B cell (primary cell): Measurements from ENCODE around the gene PNKD. TPM values are rescaled to one million over a fixed set of nuclear protein-coding genes. Genes with fewer than 3 reads are reported as not detected.

Experiments used
- ATAC-seq: fragments of 200-7000 bp; cut with Tn5 transposase; one replicate; pipeline ENCODE4 v1.10.0; 2021; ENCODE audit warnings: low read depth, mild to moderate bottlenecking, moderate number of reproducible peaks, moderate library complexity
- CTCF ChIA-PET: fragments of 350-600 bp; sonication (Branson Sonifier 250); formaldehyde crosslinking; loops from one replicate; lab custom pipeline; 2021; ENCODE audit warnings: antibody characterized with exemption, inconsistent platforms; lab: Charles Lee
- POLR2A ChIA-PET: fragments of 350-600 bp; sonication (Branson Sonifier 250); formaldehyde crosslinking; loops from one replicate; lab custom pipeline; 2021; ENCODE audit warnings: antibody characterized with exemption; lab: Charles Lee
- DNase-seq: peaks from one replicate; pipeline ENCODE4 v3.0.0; 2013
- H2AFZ ChIP-seq: 2 replicates; pipeline ENCODE4 v1.6.1; 2012; ENCODE audit warnings: mild to moderate bottlenecking, low read depth, low read length; ENCODE audit not compliant: insufficient read depth, poor library complexity, severe bottlenecking
- H3K27ac ChIP-seq, 2 donors: 1 replicate in 1 of 2; 2 replicates in 1 of 2; pipeline ENCODE4 v1.5.1; 2012 to 2013; ENCODE audit warnings: low read length in 2 of 2, mild to moderate bottlenecking in 2 of 2, moderate library complexity in 1 of 2
- H3K27me3 ChIP-seq, 4 experiments: fragments of 200-600 bp in 1 of 4; sonication (generic) in 1 of 4; replicated peaks in 1 of 4; 1 replicate in 2 of 4; 2 replicates in 2 of 4; pipeline versions ENCODE4 v1.6.1 to v1.7.0; 2013 to 2016; ENCODE audit warnings: low read length in 3 of 4, mild to moderate bottlenecking in 2 of 4, mixed read lengths in 1 of 4, moderate library complexity in 1 of 4; ENCODE audit not compliant: insufficient read depth in 4 of 4, control insufficient read depth in 3 of 4; ENCODE audit errors: control extremely low read depth in 1 of 4
- H3K36me3 ChIP-seq, 2 experiments: replicated peaks in 1 of 2; 1 replicate in 1 of 2; 2 replicates in 1 of 2; pipeline versions ENCODE4 v1.6.1 to v1.7.1; 2013; ENCODE audit warnings: low read length in 1 of 2; ENCODE audit not compliant: insufficient read depth in 2 of 2, control insufficient read depth in 1 of 2; ENCODE audit errors: control extremely low read depth in 1 of 2, extremely low read depth in 1 of 2
- H3K4me1 ChIP-seq, 2 donors: fragments of 200-600 bp in 1 of 2; sonication (generic) in 1 of 2; 1 replicate in 1 of 2; 2 replicates in 1 of 2; pipeline versions ENCODE4 v1.5.1 to v1.6.1; 2013 to 2017; ENCODE audit warnings: low read length in 2 of 2; ENCODE audit not compliant: control insufficient read depth in 2 of 2, insufficient read depth in 2 of 2
- H3K4me2 ChIP-seq: replicated peaks from 2 replicates; pipeline ENCODE3; 2012; ENCODE audit warnings: mild to moderate bottlenecking, low read depth, low read length; ENCODE audit not compliant: poor library complexity, severe bottlenecking
- H3K4me3 ChIP-seq, 5 experiments: fragments of 200-600 bp in 1 of 5; sonication (generic) in 1 of 5; 1 replicate in 3 of 5; 2 replicates in 2 of 5; pipeline versions ENCODE4 v1.5.1 to v1.7.0; 2011 to 2016; ENCODE audit warnings: low read length in 4 of 5, mild to moderate bottlenecking in 4 of 5, low read depth in 2 of 5, control low read depth in 1 of 5, moderate library complexity in 1 of 5; ENCODE audit not compliant: insufficient read depth in 1 of 5; ENCODE audit errors: control extremely low read depth in 1 of 5, extremely low read depth in 1 of 5
- H3K79me2 ChIP-seq: fragments of 200-600 bp; sonication (generic); one replicate; pipeline ENCODE4 v1.6.0; 2016; ENCODE audit warnings: low read length; ENCODE audit not compliant: control insufficient read depth, insufficient read depth
- H3K9ac ChIP-seq: fragments of 200-600 bp; sonication (generic); 2 replicates; pipeline ENCODE4 v1.6.1; 2017; ENCODE audit warnings: mild to moderate bottlenecking, low read length, moderate library complexity
- H3K9me3 ChIP-seq, 3 donors: one replicate each; pipeline versions ENCODE4 v1.6.1 to v1.7.1; 2013; ENCODE audit warnings: low read length in 2 of 3; ENCODE audit not compliant: control insufficient read depth in 2 of 3, insufficient read depth in 1 of 3; ENCODE audit errors: control extremely low read depth in 1 of 3
- H4K20me1 ChIP-seq: 2 replicates; pipeline ENCODE4 v1.6.0; 2012; ENCODE audit warnings: mild to moderate bottlenecking, low read length; ENCODE audit not compliant: insufficient read depth, control insufficient read depth, poor library complexity, severe bottlenecking
- H3K27ac Mint-ChIP-seq: one replicate; pipeline ENCODE4 v1.8.0; 2021; ENCODE audit warnings: mixed read lengths
- H3K27me3 Mint-ChIP-seq: one replicate; pipeline ENCODE4 v1.8.0; 2021; ENCODE audit warnings: mixed read lengths
- H3K4me1 Mint-ChIP-seq: one replicate; pipeline ENCODE4 v1.8.0; 2021; ENCODE audit warnings: mixed read lengths
- H3K4me3 Mint-ChIP-seq: one replicate; pipeline ENCODE4 v1.8.0; 2021; ENCODE audit warnings: mixed read lengths
- H3K9me3 Mint-ChIP-seq: one replicate; pipeline ENCODE4 v1.8.0; 2022; ENCODE audit warnings: mixed read lengths; ENCODE audit not compliant: insufficient read depth
- EZH2 ChIP-seq: IDR thresholded peaks from 2 replicates; pipeline ENCODE4 v1.6.1; 2012; ENCODE audit warnings: borderline replicate concordance, low read depth, mild to moderate bottlenecking, moderate library complexity, low read length; ENCODE audit not compliant: insufficient read depth, poor library complexity, severe bottlenecking
- WGBS: methylation state at CpG from one replicate; pipeline ENCODE4 v1.1.5; 2013; ENCODE audit warnings: missing lambda C conversion rate; ENCODE audit not compliant: insufficient coverage; 5-methylcytosine and 5-hydroxymethylcytosine counted together
- intact Hi-C: fragments of 100-400 bp; cut with micrococcal nuclease; formaldehyde crosslinking; loops from one replicate; pipeline ENCODE4 v1.10.0; 2022
- polyA plus RNA-seq: library from polyadenylated mRNA; depleted of rRNA; stranded (reverse); fragments of >200 nt; gene quantifications from 2 replicates; pipeline ENCODE4 v1.2.3, GENCODE V29; 2012
- total RNA-seq, 2 donors: library from RNA; stranded (reverse); fragments of 120-200 nt in 1 of 2; gene quantifications; 1 replicate in 1 of 2; 2 replicates in 1 of 2; pipeline versions ENCODE4 v1.2.3 to v1.2.4, GENCODE V29; 2013 to 2022
- TF ChIP-seq, protein P1 (sequence below): fragments of 200-600 bp; IDR thresholded peaks from one replicate; pipeline ENCODE4 v1.8.0; 2022; ENCODE audit warnings: antibody characterized with exemption, mild to moderate bottlenecking

Gene PNKD
- total and polyA plus RNA-seq, 2 donors (not counting 1 experiment from before 2014, with no cell fraction given), result 29.7 to 55.8 TPM

GRCh38 chr2:218343591-218343990, 73.3 kb downstream of the PNKD start:
- ATAC-seq (no peak), DNase-seq (no peak)
- Histone ChIP-seq H3K27me3 (no peaks in the 10 kb centered on the region), H3K4me2 (no peak overlapping the region), H3K27ac (no peak overlapping the region), H3K36me3 (no peaks in the 10 kb centered on the region), H3K9me3 (no peaks in the 10 kb centered on the region), H2AFZ (no peak overlapping the region), H3K9ac (no peak overlapping the region), H4K20me1 (no peaks in the 10 kb centered on the region), H3K4me1 (no peaks in the 10 kb centered on the region), H3K79me2 (no peaks in the 10 kb centered on the region), H3K4me3 (no peak overlapping the region)
- Mint-ChIP-seq H3K27me3 (no peaks in the 10 kb centered on the region), H3K27ac (peak overlapping the region; percentile 15), H3K9me3 (no peaks in the 10 kb centered on the region), H3K4me1 (no peaks in the 10 kb centered on the region), H3K4me3 (no peak overlapping the region)
- POLR2A ChIA-PET, result no interaction called here
- TF ChIP-seq, protein P1, sequence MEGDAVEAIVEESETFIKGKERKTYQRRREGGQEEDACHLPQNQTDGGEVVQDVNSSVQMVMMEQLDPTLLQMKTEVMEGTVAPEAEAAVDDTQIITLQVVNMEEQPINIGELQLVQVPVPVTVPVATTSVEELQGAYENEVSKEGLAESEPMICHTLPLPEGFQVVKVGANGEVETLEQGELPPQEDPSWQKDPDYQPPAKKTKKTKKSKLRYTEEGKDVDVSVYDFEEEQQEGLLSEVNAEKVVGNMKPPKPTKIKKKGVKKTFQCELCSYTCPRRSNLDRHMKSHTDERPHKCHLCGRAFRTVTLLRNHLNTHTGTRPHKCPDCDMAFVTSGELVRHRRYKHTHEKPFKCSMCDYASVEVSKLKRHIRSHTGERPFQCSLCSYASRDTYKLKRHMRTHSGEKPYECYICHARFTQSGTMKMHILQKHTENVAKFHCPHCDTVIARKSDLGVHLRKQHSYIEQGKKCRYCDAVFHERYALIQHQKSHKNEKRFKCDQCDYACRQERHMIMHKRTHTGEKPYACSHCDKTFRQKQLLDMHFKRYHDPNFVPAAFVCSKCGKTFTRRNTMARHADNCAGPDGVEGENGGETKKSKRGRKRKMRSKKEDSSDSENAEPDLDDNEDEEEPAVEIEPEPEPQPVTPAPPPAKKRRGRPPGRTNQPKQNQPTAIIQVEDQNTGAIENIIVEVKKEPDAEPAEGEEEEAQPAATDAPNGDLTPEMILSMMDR, result no peak
- no peak for TF ChIP-seq EZH2
- 96% methylated on average over 3 of the region's 3 CpGs for WGBS
- CTCF ChIA-PET, result no interaction called here
- intact Hi-C loops, result no loop called here

DNA sequence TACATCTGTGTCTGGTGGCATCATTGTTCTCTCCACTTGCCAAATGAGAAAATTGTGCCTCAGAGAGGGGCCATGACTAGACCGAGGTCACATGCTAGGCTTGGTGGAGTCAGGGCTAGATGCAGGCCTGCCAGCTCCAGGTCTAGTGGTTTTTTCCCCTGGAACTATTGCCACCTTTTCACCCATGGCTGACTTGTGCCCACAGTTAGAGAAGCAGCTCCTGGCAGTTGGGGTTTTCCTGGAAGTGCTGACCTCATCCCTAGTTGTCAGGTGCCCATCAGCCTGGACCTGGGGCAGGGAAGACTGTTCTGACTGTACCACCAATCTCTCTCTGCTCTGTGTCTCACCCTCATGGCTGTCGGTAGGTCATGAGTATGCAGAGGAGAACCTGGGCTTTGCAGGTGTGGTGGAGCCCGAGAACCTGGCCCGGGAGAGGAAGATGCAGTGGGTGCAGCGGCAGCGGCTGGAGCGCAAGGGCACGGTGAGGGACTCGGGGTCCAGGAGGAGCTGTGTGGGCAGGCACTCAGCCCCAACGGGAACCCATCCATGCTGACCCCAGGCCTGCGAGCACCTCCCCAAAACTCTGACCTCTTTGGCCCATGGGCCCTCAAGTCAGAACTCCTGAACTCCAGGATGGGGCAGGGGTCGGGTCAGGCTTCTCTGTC, 73.9 kb downstream of the PNKD start:
- intact Hi-C loops, result no loop called here
- H3K27me3 Mint-ChIP-seq, result no peaks in the 10 kb centered on the region
- no peaks in the 10 kb centered on the region for H3K36me3 ChIP-seq

More for the DNA sequence above, 73.9 kb downstream of the PNKD start:
- Histone ChIP-seq H3K4me2 (no peak overlapping the region), H4K20me1 (no peaks in the 10 kb centered on the region), H3K4me1 (no peaks in the 10 kb centered on the region), H3K9ac (no peak overlapping the region), H2AFZ (no peak overlapping the region), H3K9me3 (no peaks in the 10 kb centered on the region), H3K79me2 (no peaks in the 10 kb centered on the region), H3K4me3 (no peak overlapping the region), H3K27ac (no peak overlapping the region), H3K27me3 (no peaks in the 10 kb centered on the region)
- POLR2A ChIA-PET, result no interaction called here
- ATAC-seq (no peak), DNase-seq (no peak)
- CTCF ChIA-PET, result no interaction called here
- H3K4me3 Mint-ChIP-seq, result no peak overlapping the region
- H3K27ac Mint-ChIP-seq, result no peak overlapping the region
- TF ChIP-seq EZH2, result no peak
- TF ChIP-seq, protein P1, result no peak
- H3K4me1 Mint-ChIP-seq, result no peaks in the 10 kb centered on the region
- WGBS, result 97% methylated on average over 12 of the region's 12 CpGs
- H3K9me3 Mint-ChIP-seq, result no peaks in the 10 kb centered on the region
